GM12878 (cell line): ENCODE measurements around the gene TBCK. TPM values are rescaled to one million over a fixed set of nuclear protein-coding genes. Genes with fewer than 3 reads are reported as not detected.

ENCODE experiments used
- ATAC-seq: fragments of 200-7000 bp; cut with Tn5 transposase; 3 replicates; pipeline ENCODE4 v1.9.1; 2020; ENCODE audit warnings: mild to moderate bottlenecking, moderate library complexity
- BruUV-seq: library from RNA; stranded (reverse); fragments of 400-500 nt; replicated peaks from 2 replicates; lab custom pipeline; 2021; lab: Mats Ljungman, UMichigan
- CTCF ChIA-PET: fragments of 300-600 bp; sonication (Branson Sonifier 250); formaldehyde crosslinking; extraction: SDS; loops from one replicate; lab custom pipeline; 2021; ENCODE audit warnings: inconsistent platforms; lab: Yijun Ruan, JAX
- POLR2A ChIA-PET: fragments of 350-600 bp; formaldehyde crosslinking; extraction: SDS; loops from one replicate; lab custom pipeline; 2021; ENCODE audit warnings: inconsistent platforms; lab: Charles Lee
- RAD21 ChIA-PET: fragments of 300-600 bp; sonication (Branson Sonifier 250); formaldehyde crosslinking; loops from one replicate; lab custom pipeline; 2023; ENCODE audit warnings: antibody characterized with exemption; ENCODE audit not compliant: unreplicated experiment; lab: Charles Lee
- SMC1A ChIA-PET: fragments of 300-600 bp; sonication (Branson Sonifier 250); formaldehyde crosslinking; loops from one replicate; lab custom pipeline; 2023; ENCODE audit not compliant: unreplicated experiment, uncharacterized antibody; lab: Charles Lee
- DNase-seq: peaks from one replicate; pipeline ENCODE4 v3.0.0-alpha.2; 2011; ENCODE audit warnings: low read depth, low spot score
- FAIRE-seq: peaks from 3 replicates; lab custom pipeline; 2011; peaks lifted over from hg19 to GRCh38; lab: Jason Lieb, UNC
- H2AFZ ChIP-seq: 2 replicates; pipeline ENCODE4 v1.6.0; 2011; ENCODE audit warnings: low read depth, low read length, control low read depth; ENCODE audit not compliant: control insufficient read depth
- H3K27ac ChIP-seq: 2 replicates; pipeline ENCODE4 v1.5.1; 2011; ENCODE audit warnings: control low read depth; ENCODE audit not compliant: control insufficient read depth, insufficient read depth
- H3K27me3 ChIP-seq, 2 experiments: replicated peaks in 1 of 2; 2 replicates each; pipeline versions ENCODE4 v1.6.0 to v1.6.1; 2011; ENCODE audit warnings: low read length in 1 of 2; ENCODE audit not compliant: control insufficient read depth in 2 of 2, insufficient read depth in 2 of 2
- H3K36me3 ChIP-seq, 2 experiments: 2 replicates each; pipeline ENCODE4 v1.5.1; 2011; ENCODE audit warnings: low read length in 1 of 2; ENCODE audit not compliant: control insufficient read depth in 2 of 2, insufficient read depth in 2 of 2
- H3K4me1 ChIP-seq: 2 replicates; pipeline ENCODE4 v1.6.1; 2011; ENCODE audit warnings: mild to moderate bottlenecking, low read length, moderate library complexity, mixed read lengths; ENCODE audit not compliant: control insufficient read depth, insufficient read depth
- H3K4me2 ChIP-seq: 2 replicates; pipeline ENCODE4 v1.6.0; 2011; ENCODE audit warnings: control low read depth; ENCODE audit not compliant: control insufficient read depth, insufficient read depth
- H3K4me3 ChIP-seq: fragments of 200-600 bp; sonication (generic); 2 replicates; pipeline ENCODE4 v1.5.1; 2016
- H3K79me2 ChIP-seq: 2 replicates; pipeline ENCODE4 v1.6.0; 2011; ENCODE audit warnings: low read length; ENCODE audit not compliant: control insufficient read depth, insufficient read depth
- H3K9ac ChIP-seq: 2 replicates; pipeline ENCODE4 v1.8.0; 2011; ENCODE audit warnings: low read length, control low read depth, mixed read lengths; ENCODE audit not compliant: control insufficient read depth, insufficient read depth
- H3K9me3 ChIP-seq: replicated peaks from 3 replicates; pipeline ENCODE4 v1.5.1; 2011; ENCODE audit warnings: mild to moderate bottlenecking, low read length; ENCODE audit not compliant: control insufficient read depth, insufficient read depth
- H4K20me1 ChIP-seq: 2 replicates; pipeline ENCODE4 v1.6.0; 2011; ENCODE audit not compliant: control insufficient read depth, insufficient read depth
- ATF7 ChIP-seq: fragments of 450-650 bp; IDR thresholded peaks from 2 replicates; pipeline ENCODE4 v1.6.1; 2016; ENCODE audit warnings: low read depth, mild to moderate bottlenecking
- BCL3 ChIP-seq: IDR thresholded peaks from 2 replicates; pipeline ENCODE4 v1.6.1; 2011; ENCODE audit warnings: borderline replicate concordance, low read depth, mild to moderate bottlenecking, moderate library complexity, low read length; ENCODE audit not compliant: insufficient read depth, poor library complexity, severe bottlenecking
- BRCA1 ChIP-seq: IDR thresholded peaks from 2 replicates; pipeline ENCODE4 v1.6.1; 2011; ENCODE audit warnings: low read depth, low read length, improper control_type of control experiment
- JUND ChIP-seq: IDR thresholded peaks from 2 replicates; pipeline ENCODE4 v1.6.1; 2012; ENCODE audit warnings: low read depth, mild to moderate bottlenecking, low read length, improper control_type of control experiment, moderate library complexity
- NFYA ChIP-seq: IDR thresholded peaks from 2 replicates; pipeline ENCODE4 v1.6.1; 2011; ENCODE audit warnings: low read depth, mild to moderate bottlenecking, low read length, improper control_type of control experiment, borderline replicate concordance
- WGBS: methylation state at CpG from one replicate; pipeline ENCODE4 v1.1.6; 2016; ENCODE audit warnings: low lambda C conversion rate; ENCODE audit not compliant: insufficient replicate concordance, insufficient coverage; ENCODE audit errors: missing lambda C conversion rate; 5-methylcytosine and 5-hydroxymethylcytosine counted together
- in situ Hi-C: fragments of 300-500 bp; cut with MboI; formaldehyde crosslinking; loops from 9 replicates; pipeline ENCODE4 v1.14.3; 2018; ENCODE audit warnings: mixed read lengths
- intact Hi-C: fragments of 100-400 bp; cut with micrococcal nuclease; formaldehyde crosslinking; loops from one replicate; pipeline ENCODE4 v1.14.2; 2022; ENCODE audit not compliant: unreplicated experiment
- polyA plus RNA-seq, 11 experiments: library from polyadenylated mRNA; depleted of rRNA in 4 of 11; unstranded in 6 of 11; stranded (reverse) in 5 of 11; fragments of >200 nt; fragmentation: Nextera tagmentation in 4 of 11; fragmentation: Illumina TruSeq in 1 of 11; extraction: Ambion mirVana in 4 of 11; extraction: Trizol in 1 of 11; gene quantifications; 1 replicate in 1 of 11; 2 replicates in 10 of 11; pipeline versions ENCODE4 v1.2.1 to v1.2.3, GENCODE V29; 2011 to 2016; ENCODE audit warnings: inconsistent platforms in 2 of 11, missing spikeins in 2 of 11, low read depth in 1 of 11
- total RNA-seq, 4 experiments: library from RNA; depleted of rRNA in 3 of 4; stranded (reverse); fragments of >200 nt in 3 of 4; fragmentation: Illumina TruSeq in 1 of 4; extraction: Trizol in 1 of 4; gene quantifications; 2 replicates each; pipeline versions ENCODE4 v1.2.1 to v1.2.3, GENCODE V29; 2013 to 2021
- TF ChIP-seq, protein P1 (sequence below): IDR thresholded peaks from 2 replicates; pipeline ENCODE4 v1.6.1; 2011; ENCODE audit warnings: low read depth, low read length, improper control_type of control experiment, borderline replicate concordance
- TF ChIP-seq, protein P2 (sequence below): fragments of 450-650 bp; IDR thresholded peaks from 2 replicates; pipeline ENCODE4 v1.6.1; 2018; ENCODE audit warnings: borderline replicate concordance, mild to moderate bottlenecking; ENCODE audit not compliant: partially characterized antibody
- TF ChIP-seq, protein P3 (sequence below): IDR thresholded peaks from 2 replicates; pipeline ENCODE4 v1.6.1; 2012; ENCODE audit warnings: low read depth, low read length, improper control_type of control experiment

The TBCK gene
- total and polyA plus RNA-seq, 10 of the 15 experiments (the other 5 are each of a cell fraction or from before 2014, with no cell fraction given), result 4.1 to 30.3 (median 20.2) TPM

DNA sequence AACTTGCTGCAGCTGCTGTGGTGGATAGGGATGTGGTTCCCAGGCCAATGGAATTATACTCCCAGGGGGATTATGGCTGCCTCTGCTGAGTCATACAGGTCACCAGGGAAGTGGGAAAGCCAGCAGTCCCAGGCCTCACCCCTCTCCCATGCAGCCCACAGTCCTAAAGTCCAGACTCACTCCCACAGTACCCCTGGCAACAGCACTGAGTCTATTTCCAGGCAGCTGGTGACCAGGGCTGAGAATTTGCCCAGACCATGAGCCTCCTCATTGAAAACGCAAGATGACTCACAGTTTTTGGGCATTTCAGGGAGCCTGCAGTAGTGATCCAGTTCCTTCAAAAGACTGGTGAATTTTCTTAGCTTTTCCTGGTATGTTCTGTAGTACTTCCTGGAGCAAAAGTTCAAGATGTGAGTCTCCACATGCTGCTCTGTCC is 283.1 kb downstream of the TBCK start:
- ChIA-PET RAD21 (no interaction called here), CTCF (no interaction called here), POLR2A (no interaction called here), SMC1A (interaction anchor here (0.8 kb wide), 1 partner anchor 10 kb away, joined by 3 read pairs; no protein-coding TSS in a partner anchor)
- ATAC-seq (no peak), DNase-seq (no peak), FAIRE-seq (no peak)
- no peak overlapping the region for H2AFZ ChIP-seq
- TF ChIP-seq, protein P1, sequence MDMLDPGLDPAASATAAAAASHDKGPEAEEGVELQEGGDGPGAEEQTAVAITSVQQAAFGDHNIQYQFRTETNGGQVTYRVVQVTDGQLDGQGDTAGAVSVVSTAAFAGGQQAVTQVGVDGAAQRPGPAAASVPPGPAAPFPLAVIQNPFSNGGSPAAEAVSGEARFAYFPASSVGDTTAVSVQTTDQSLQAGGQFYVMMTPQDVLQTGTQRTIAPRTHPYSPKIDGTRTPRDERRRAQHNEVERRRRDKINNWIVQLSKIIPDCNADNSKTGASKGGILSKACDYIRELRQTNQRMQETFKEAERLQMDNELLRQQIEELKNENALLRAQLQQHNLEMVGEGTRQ, result no peak
- TF ChIP-seq ATF7 (no peak), BRCA1 (no peak), NFYA (no peak), JUND (no peak), BCL3 (no peak)
- TF ChIP-seq, protein P2, sequence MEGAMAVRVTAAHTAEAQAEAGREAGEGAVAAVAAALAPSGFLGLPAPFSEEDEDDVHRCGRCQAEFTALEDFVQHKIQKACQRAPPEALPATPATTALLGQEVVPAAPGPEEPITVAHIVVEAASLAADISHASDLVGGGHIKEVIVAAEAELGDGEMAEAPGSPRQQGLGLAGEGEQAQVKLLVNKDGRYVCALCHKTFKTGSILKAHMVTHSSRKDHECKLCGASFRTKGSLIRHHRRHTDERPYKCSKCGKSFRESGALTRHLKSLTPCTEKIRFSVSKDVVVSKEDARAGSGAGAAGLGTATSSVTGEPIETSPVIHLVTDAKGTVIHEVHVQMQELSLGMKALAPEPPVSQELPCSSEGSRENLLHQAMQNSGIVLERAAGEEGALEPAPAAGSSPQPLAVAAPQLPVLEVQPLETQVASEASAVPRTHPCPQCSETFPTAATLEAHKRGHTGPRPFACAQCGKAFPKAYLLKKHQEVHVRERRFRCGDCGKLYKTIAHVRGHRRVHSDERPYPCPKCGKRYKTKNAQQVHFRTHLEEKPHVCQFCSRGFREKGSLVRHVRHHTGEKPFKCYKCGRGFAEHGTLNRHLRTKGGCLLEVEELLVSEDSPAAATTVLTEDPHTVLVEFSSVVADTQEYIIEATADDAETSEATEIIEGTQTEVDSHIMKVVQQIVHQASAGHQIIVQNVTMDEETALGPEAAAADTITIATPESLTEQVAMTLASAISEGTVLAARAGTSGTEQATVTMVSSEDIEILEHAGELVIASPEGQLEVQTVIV, result no peak
- TF ChIP-seq, protein P3, sequence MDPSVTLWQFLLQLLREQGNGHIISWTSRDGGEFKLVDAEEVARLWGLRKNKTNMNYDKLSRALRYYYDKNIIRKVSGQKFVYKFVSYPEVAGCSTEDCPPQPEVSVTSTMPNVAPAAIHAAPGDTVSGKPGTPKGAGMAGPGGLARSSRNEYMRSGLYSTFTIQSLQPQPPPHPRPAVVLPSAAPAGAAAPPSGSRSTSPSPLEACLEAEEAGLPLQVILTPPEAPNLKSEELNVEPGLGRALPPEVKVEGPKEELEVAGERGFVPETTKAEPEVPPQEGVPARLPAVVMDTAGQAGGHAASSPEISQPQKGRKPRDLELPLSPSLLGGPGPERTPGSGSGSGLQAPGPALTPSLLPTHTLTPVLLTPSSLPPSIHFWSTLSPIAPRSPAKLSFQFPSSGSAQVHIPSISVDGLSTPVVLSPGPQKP, result no peak
- H3K9ac ChIP-seq, result no peak overlapping the region
- H3K4me2 ChIP-seq, result no peak overlapping the region
- no peaks in the 10 kb centered on the region for H3K79me2 ChIP-seq
- in situ Hi-C loops (no loop called here), intact Hi-C loops (no loop called here)
- H4K20me1 ChIP-seq, result no peaks in the 10 kb centered on the region
- no peak overlapping the region for H3K4me3 ChIP-seq
- whole genome bisulfite sequencing, result 7% methylated on average over 1 of the region's 1 CpG
- no peaks in the 10 kb centered on the region for H3K27me3 ChIP-seq
- H3K27ac ChIP-seq, result no peak overlapping the region
- H3K9me3 ChIP-seq, result no peaks in the 10 kb centered on the region
- H3K36me3 ChIP-seq, result no peaks in the 10 kb centered on the region
- no peaks in the 10 kb centered on the region for H3K4me1 ChIP-seq
- BruUV-seq, result no TSS peak
